GM12891 (cell line): ENCODE data around the gene ZNF490.

Experiments
- POLR2A ChIP-seq: IDR thresholded peaks from 2 replicates; pipeline ENCODE4 v1.6.1; 2011; ENCODE audit warnings: low read depth, low read length, control low read depth
- POLR2AphosphoS5 ChIP-seq: IDR thresholded peaks from 2 replicates; pipeline ENCODE4 v1.6.1; 2011; ENCODE audit warnings: low read depth, low read length, control low read depth
- POU2F2 ChIP-seq: IDR thresholded peaks from 2 replicates; pipeline ENCODE4 v1.6.1; 2011; ENCODE audit warnings: low read depth, mild to moderate bottlenecking, control low read depth, low read length, moderate library complexity
- TAF1 ChIP-seq: IDR thresholded peaks from 2 replicates; pipeline ENCODE4 v1.6.1; 2011; ENCODE audit warnings: low read depth, low read length, control low read depth

GRCh38 chr19:12574036-12574435 is 36.6 kb downstream of the ZNF490 start:
- no peak for TF ChIP-seq POLR2A
- TF ChIP-seq POLR2AphosphoS5, result no peak
- TF ChIP-seq TAF1, result no peak
- TF ChIP-seq POU2F2, result no peak
